SKM-1 treated with dmso at 0.1 percent for 144 hours (cell line): ENCODE data around the gene WBP11.
"Not testable (repeated sequence)": the region's sequence is repeated elsewhere in the genome, so short reads cannot be mapped to it uniquely, and the experiment has no call there.

ENCODE experiments used
- DNase-seq: peaks from one replicate; lab custom pipeline; 2025; ENCODE audit not compliant: unreplicated experiment; lab: John Stamatoyannopoulos, UW

The WBP11 gene

GRCh38 chr12:14773685-14774073, 29.6 kb downstream of the WBP11 start:
- no peak for DNase-seq

GRCh38 chr12:14772946-14773345, 30.3 kb downstream of the WBP11 start:
- no peak for DNase-seq

- no peak for DNase-seq
These were observed 31.6 kb downstream of the WBP11 start for GRCh38 chr12:14771651-14772137.

GRCh38 chr12:14770496-14771461, 32.5 kb downstream of the WBP11 start:
- DNase-seq: peak; percentile 28

GRCh38 chr12:14769969-14770495, 33.2 kb downstream of the WBP11 start:
- peak; percentile 45 for DNase-seq

- DNase-seq: no peak
These were observed 33.8 kb downstream of the WBP11 start for GRCh38 chr12:14769466-14769968.

- no peak for DNase-seq
These were observed 34.4 kb downstream of the WBP11 start for GRCh38 chr12:14768823-14769405.

- no peak for DNase-seq
These were observed 35.7 kb downstream of the WBP11 start for GRCh38 chr12:14767617-14768016.

GRCh38 chr12:14766649-14767215, 36.5 kb downstream of the WBP11 start:
- no peak for DNase-seq

GRCh38 chr12:14766020-14766419, 37.3 kb downstream of the WBP11 start:
- DNase-seq: not testable (repeated sequence)

GRCh38 chr12:14765398-14765797, 37.9 kb downstream of the WBP11 start:
- no peak for DNase-seq

- DNase-seq: not testable (repeated sequence)
These were observed 43.5 kb downstream of the WBP11 start for GRCh38 chr12:14759711-14760280.

GRCh38 chr12:14756334-14757143, 46.7 kb downstream of the WBP11 start:
- no peak for DNase-seq

GRCh38 chr12:14751986-14752385, 51.3 kb downstream of the WBP11 start:
- no peak for DNase-seq

GRCh38 chr12:14743061-14743460, 60.2 kb downstream of the WBP11 start:
- no peak for DNase-seq

GRCh38 chr12:14741942-14742341, 61.3 kb downstream of the WBP11 start:
- no peak for DNase-seq

GRCh38 chr12:14741153-14741552, 62.1 kb downstream of the WBP11 start:
- DNase-seq: no peak

- DNase-seq: not testable (repeated sequence)
These were observed 66.8 kb downstream of the WBP11 start for GRCh38 chr12:14736441-14736840.
